ENCODE measurements around the gene EIF3L. TPM values are rescaled to one million over a fixed set of nuclear protein-coding genes. Genes with fewer than 3 reads are reported as not detected.

EIF3L gene
- total RNA-seq, 1 donor, result 457 TPM

GRCh38 chr22:37884420-37884819 is 35.2 kb downstream of the EIF3L start:
- H3K4me3 ChIP-seq (ENCODE audit: low read depth, low read length), result no peak overlapping the region
- peak; percentile 71 for DNase-seq (ENCODE audit: low read depth)
- TF ChIP-seq CTCF (IDR thresholded peaks at IDR 0.05; ENCODE audit: insufficient read depth, low read length), result no peak

DNA sequence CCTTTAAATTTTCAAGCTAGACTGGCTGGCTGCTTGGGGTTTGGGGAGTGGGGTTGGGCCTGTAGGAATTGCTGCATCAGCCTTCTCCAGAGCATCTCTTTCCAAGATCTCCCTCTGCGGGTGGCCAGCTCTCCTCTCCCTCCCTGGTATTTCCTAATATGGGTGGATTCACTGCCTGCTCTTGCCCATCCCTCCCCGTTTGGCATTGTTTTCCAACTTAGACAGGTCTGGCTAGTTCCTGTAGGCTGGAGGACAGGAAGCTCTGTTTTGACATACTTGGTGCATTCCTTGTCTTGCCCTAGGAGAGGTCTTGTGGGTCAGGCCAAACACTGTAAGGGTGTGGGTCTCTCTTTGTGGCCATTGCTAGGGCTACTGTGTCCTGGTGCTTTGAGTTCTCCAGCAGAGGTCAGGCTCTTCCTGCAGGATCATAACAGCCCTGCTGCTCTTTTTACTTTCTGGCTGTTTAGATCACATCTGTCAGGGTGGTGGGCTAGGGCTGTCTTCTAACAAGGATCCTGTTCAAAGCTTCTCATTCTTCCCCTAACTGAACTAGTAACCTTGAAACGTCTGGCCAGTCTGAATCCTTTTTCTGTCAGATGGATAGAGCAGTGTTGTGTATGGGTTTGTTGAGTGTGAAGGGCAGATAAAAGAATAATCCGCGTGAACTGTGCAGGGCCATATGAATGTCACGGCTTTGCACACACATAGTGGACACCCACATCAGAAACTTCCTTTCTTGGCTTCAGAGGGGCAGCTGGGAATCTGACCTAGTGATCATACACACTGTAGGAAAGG is 38.6 kb downstream of the EIF3L start:
- peak; percentile 76 for TF ChIP-seq CTCF (IDR thresholded peaks at IDR 0.05; ENCODE audit: insufficient read depth, low read length)
- H3K4me3 ChIP-seq (ENCODE audit: low read depth, low read length), result no peak overlapping the region
- DNase-seq (ENCODE audit: low read depth), result peak; percentile 92

GRCh38 chr22:37891926-37892325 is 42.7 kb downstream of the EIF3L start:
- TF ChIP-seq CTCF (IDR thresholded peaks at IDR 0.05; ENCODE audit: insufficient read depth, low read length), result no peak
- no peak overlapping the region for H3K4me3 ChIP-seq (ENCODE audit: low read depth, low read length)
- DNase-seq (ENCODE audit: low read depth), result no peak

GRCh38 chr22:37892566-37893335 is 43.5 kb downstream of the EIF3L start:
- TF ChIP-seq CTCF (IDR thresholded peaks at IDR 0.05; ENCODE audit: insufficient read depth, low read length), result no peak
- H3K4me3 ChIP-seq (ENCODE audit: low read depth, low read length), result no peak overlapping the region
- peak; percentile 26 for DNase-seq (ENCODE audit: low read depth)

DNA sequence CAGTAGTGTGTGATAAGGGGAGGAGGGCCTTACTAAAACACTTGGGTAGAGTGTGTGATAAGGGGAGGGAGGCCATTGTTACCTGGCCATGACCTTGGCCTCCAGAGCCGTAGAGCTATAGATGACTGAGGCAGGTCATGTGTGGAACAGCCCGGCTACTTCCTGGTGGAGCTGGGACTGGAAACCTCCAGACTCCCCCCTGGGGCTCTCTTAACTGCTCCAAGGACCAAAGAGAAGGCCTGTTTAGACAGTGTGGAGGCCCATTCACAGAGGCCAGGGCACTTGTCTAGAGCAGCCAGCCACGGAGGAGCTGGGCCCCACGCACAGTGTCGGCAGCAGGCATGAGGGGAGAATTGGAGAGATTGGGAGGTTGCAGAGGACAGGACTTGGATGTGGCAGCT is 44.4 kb downstream of the EIF3L start:
- TF ChIP-seq CTCF (IDR thresholded peaks at IDR 0.05; ENCODE audit: insufficient read depth, low read length), result no peak
- no peak for DNase-seq (ENCODE audit: low read depth)
- no peak overlapping the region for H3K4me3 ChIP-seq (ENCODE audit: low read depth, low read length)

DNA sequence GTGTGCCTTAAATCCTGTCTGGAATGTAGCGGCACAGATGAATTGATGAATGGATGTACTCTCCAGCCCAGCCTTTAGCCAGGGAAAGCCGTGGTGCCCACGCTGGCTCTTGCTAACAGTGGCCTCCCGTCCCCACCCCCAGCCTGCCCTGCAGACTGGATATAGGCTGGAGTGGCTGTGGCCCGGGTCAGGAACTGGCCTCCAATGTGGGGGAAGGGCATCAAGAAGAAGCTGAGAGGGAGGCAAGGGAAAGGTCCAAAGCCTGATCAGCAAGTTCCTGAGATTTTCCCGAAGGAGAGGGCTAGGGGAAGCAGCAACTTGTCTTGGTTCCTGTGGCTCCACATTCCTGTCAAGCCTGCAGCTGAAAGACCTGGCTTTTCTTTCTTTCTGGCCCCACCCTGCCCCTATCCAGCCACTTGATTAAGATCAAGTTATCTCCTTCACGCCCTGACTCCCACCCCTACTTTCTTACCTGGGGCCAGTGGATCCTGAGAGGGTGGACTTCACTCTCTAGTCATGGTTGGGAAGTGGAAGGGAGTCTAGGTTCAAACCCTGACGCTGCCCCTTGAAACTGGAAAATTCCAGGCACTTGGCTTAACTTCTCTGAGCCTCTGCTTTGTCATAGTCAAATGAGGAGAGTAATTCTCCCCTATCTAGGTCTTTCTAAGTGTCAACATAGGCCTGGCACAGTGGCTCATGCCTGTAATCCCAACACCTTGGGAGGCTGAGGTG is 45.9 kb downstream of the EIF3L start:
- TF ChIP-seq CTCF (IDR thresholded peaks at IDR 0.05; ENCODE audit: insufficient read depth, low read length), result no peak
- no peak overlapping the region for H3K4me3 ChIP-seq (ENCODE audit: low read depth, low read length)
- no peak for DNase-seq (ENCODE audit: low read depth)

Data from fibroblast of the aortic adventitia (primary cell).